Mesothelial cell of epicardium (in vitro differentiated cells): ENCODE results near the gene HLA-B. TPM values are rescaled to one million over a fixed set of nuclear protein-coding genes. Genes with fewer than 3 reads are reported as not detected.

Source experiments
- DNase-seq, 2 experiments: peaks; one replicate each; pipeline ENCODE4 v3.0.0; 2021; ENCODE audit warnings: low spot score in 2 of 2; ENCODE audit not compliant: unreplicated experiment in 2 of 2
- H3K27ac Mint-ChIP-seq: 2 replicates; pipeline ENCODE4 v1.8.0; 2021; ENCODE audit warnings: mixed read lengths
- H3K27me3 Mint-ChIP-seq: 2 replicates; pipeline ENCODE4 v1.8.0; 2021; ENCODE audit warnings: low read depth, mixed read lengths
- H3K36me3 Mint-ChIP-seq: 2 replicates; pipeline ENCODE4 v1.8.0; 2021; ENCODE audit warnings: mixed read lengths
- H3K4me1 Mint-ChIP-seq: 2 replicates; pipeline ENCODE4 v1.8.0; 2021; ENCODE audit warnings: mixed read lengths
- H3K4me3 Mint-ChIP-seq: 2 replicates; pipeline ENCODE4 v1.8.0; 2021; ENCODE audit warnings: mild to moderate bottlenecking, moderate library complexity, mixed read lengths
- H3K9me3 Mint-ChIP-seq: 2 replicates; pipeline ENCODE4 v1.8.0; 2021; ENCODE audit warnings: mixed read lengths
- CTCF ChIP-seq: fragments of 200-600 bp; sonication (generic); IDR thresholded peaks from one replicate; pipeline ENCODE4 v1.5.0; 2021; ENCODE audit warnings: antibody characterized with exemption; ENCODE audit not compliant: unreplicated experiment
- total RNA-seq: library from RNA; stranded (reverse); gene quantifications from 3 replicates; pipeline ENCODE4 v1.2.1, GENCODE V29; 2021

HLA-B gene
- total RNA-seq, 1 donor from 2014 or later: 47.7 TPM

- Mint-ChIP-seq H3K4me3 (peak overlapping the region; percentile 1), H3K27me3 (peaks cover 89% of the 10 kb centered on the region), H3K4me1 (peaks cover 7% of the 10 kb centered on the region), H3K36me3 (no peaks in the 10 kb centered on the region), H3K9me3 (peaks cover 1% of the 10 kb centered on the region), H3K27ac (no peak overlapping the region)
- peak; percentile 83 to 95 for DNase-seq
- peak; percentile 87 for TF ChIP-seq CTCF
These were observed 9.9 kb upstream of the HLA-B start for GRCh38 chr6:31366693-31367470.

- Mint-ChIP-seq H3K36me3 (no peaks in the 10 kb centered on the region), H3K9me3 (no peaks in the 10 kb centered on the region)
These were observed 8.9 kb upstream of the HLA-B start for GRCh38 chr6:31365864-31366263.

GRCh38 chr6:31363811-31364210 is 6.8 kb upstream of the HLA-B start:
- Mint-ChIP-seq H3K9me3 (no peaks in the 10 kb centered on the region), H3K4me1 (peaks cover 7% of the 10 kb centered on the region), H3K36me3 (no peaks in the 10 kb centered on the region), H3K4me3 (no peak overlapping the region), H3K27ac (no peak overlapping the region), H3K27me3 (peaks cover 94% of the 10 kb centered on the region)
- TF ChIP-seq CTCF: no peak
- no peak for DNase-seq

More at GRCh38 chr6:31365864-31366263, 8.9 kb upstream of the HLA-B start:
- Mint-ChIP-seq H3K4me1 (peaks cover 7% of the 10 kb centered on the region), H3K4me3 (no peak overlapping the region), H3K27ac (no peak overlapping the region), H3K27me3 (peaks cover 94% of the 10 kb centered on the region)
- no peak for DNase-seq
- TF ChIP-seq CTCF: no peak

GRCh38 chr6:31362751-31363150 is 5.8 kb upstream of the HLA-B start:
- Mint-ChIP-seq H3K4me1 (peaks cover 7% of the 10 kb centered on the region), H3K27ac (no peak overlapping the region), H3K9me3 (no peaks in the 10 kb centered on the region), H3K4me3 (no peak overlapping the region), H3K27me3 (peaks cover 94% of the 10 kb centered on the region), H3K36me3 (no peaks in the 10 kb centered on the region)
- no peak for TF ChIP-seq CTCF
- DNase-seq: no peak

- peaks cover 93% of the 10 kb centered on the region for H3K27me3 Mint-ChIP-seq
- H3K27ac Mint-ChIP-seq: no peak overlapping the region
- DNase-seq: no peak
- H3K4me3 Mint-ChIP-seq: no peak overlapping the region
- no peaks in the 10 kb centered on the region for H3K36me3 Mint-ChIP-seq
- H3K9me3 Mint-ChIP-seq: no peaks in the 10 kb centered on the region
- no peak for TF ChIP-seq CTCF
- no peaks in the 10 kb centered on the region for H3K4me1 Mint-ChIP-seq
These were observed 2.6 kb upstream of the HLA-B start for GRCh38 chr6:31359581-31359980.

GRCh38 chr6:31358302-31358701 is 1.3 kb upstream of the HLA-B start:
- H3K4me3 Mint-ChIP-seq: no peak overlapping the region

More at GRCh38 chr6:31358302-31358701, 1.3 kb upstream of the HLA-B start:
- Mint-ChIP-seq H3K27ac (no peak overlapping the region), H3K27me3 (peaks cover 93% of the 10 kb centered on the region), H3K4me1 (no peaks in the 10 kb centered on the region), H3K36me3 (no peaks in the 10 kb centered on the region), H3K9me3 (no peaks in the 10 kb centered on the region)
- no peak for TF ChIP-seq CTCF
- no peak for DNase-seq
